HepG2 (cell line): ENCODE measurements around the gene NUP62.

Experiments used
- CHD2 ChIP-seq: IDR thresholded peaks from 2 replicates; pipeline ENCODE4 v1.6.1; 2011; ENCODE audit warnings: low read depth, low read length, improper control_type of control experiment
- CREM ChIP-seq, 2 experiments: sonication (generic) in 1 of 2; formaldehyde crosslinking in 1 of 2; IDR thresholded peaks; 2 replicates each; pipeline versions ENCODE4 v1.4.0 to v1.6.1; 2016 to 2020; ENCODE audit warnings: antibody characterized with exemption in 1 of 2, mild to moderate bottlenecking in 1 of 2, missing genetic modification reagents in 1 of 2
- CTCF ChIP-seq: sonication (generic); formaldehyde crosslinking; IDR thresholded peaks from 2 replicates; pipeline ENCODE4 v1.5.0; 2020; ENCODE audit warnings: mild to moderate bottlenecking, missing genetic modification reagents, moderate library complexity
- HMG20B ChIP-seq: conservative IDR thresholded peaks from 2 replicates; pipeline ENCODE4 v1.6.1; 2016; ENCODE audit warnings: missing genetic modification reagents, missing compliant biosample characterization
- HNRNPUL1 ChIP-seq: fragments of 200-400 bp; formaldehyde crosslinking; IDR thresholded peaks from 2 replicates; pipeline ENCODE4 v1.6.1; 2017; ENCODE audit warnings: low read depth, mild to moderate bottlenecking, low read length, moderate library complexity
- JUND ChIP-seq: sonication (generic); formaldehyde crosslinking; IDR thresholded peaks from 2 replicates; pipeline ENCODE4 v1.8.0; 2022; ENCODE audit warnings: mild to moderate bottlenecking, missing genetic modification reagents
- POLR2A ChIP-seq, 2 experiments: IDR thresholded peaks; 2 replicates each; pipeline ENCODE4 v1.6.1; 2011; ENCODE audit warnings: low read depth in 2 of 2, low read length in 2 of 2, mild to moderate bottlenecking in 1 of 2, moderate library complexity in 1 of 2; ENCODE audit not compliant: insufficient read depth in 1 of 2
- SIN3A ChIP-seq: IDR thresholded peaks from 2 replicates; pipeline ENCODE4 v1.6.1; 2011; ENCODE audit warnings: low read depth, mild to moderate bottlenecking, control low read depth, low read length, borderline replicate concordance
- ZNF253 ChIP-seq: sonication (generic); formaldehyde crosslinking; IDR thresholded peaks from 2 replicates; pipeline ENCODE4 v1.8.0; 2022; ENCODE audit warnings: mild to moderate bottlenecking, missing genetic modification reagents, borderline replicate concordance
- ZNF510 ChIP-seq: sonication (generic); formaldehyde crosslinking; IDR thresholded peaks from 2 replicates; pipeline ENCODE4 v1.4.0; 2020; ENCODE audit warnings: low read depth, mild to moderate bottlenecking, missing genetic modification reagents
- ZNF672 ChIP-seq: sonication (generic); formaldehyde crosslinking; IDR thresholded peaks from 2 replicates; pipeline ENCODE4 v1.8.1; 2022; ENCODE audit warnings: missing genetic modification reagents
- TF ChIP-seq, protein P1 (sequence below): sonication (generic); formaldehyde crosslinking; IDR thresholded peaks from 2 replicates; pipeline ENCODE4 v1.5.1; 2020; ENCODE audit warnings: missing genetic modification reagents, mild to moderate bottlenecking, borderline replicate concordance

DNA sequence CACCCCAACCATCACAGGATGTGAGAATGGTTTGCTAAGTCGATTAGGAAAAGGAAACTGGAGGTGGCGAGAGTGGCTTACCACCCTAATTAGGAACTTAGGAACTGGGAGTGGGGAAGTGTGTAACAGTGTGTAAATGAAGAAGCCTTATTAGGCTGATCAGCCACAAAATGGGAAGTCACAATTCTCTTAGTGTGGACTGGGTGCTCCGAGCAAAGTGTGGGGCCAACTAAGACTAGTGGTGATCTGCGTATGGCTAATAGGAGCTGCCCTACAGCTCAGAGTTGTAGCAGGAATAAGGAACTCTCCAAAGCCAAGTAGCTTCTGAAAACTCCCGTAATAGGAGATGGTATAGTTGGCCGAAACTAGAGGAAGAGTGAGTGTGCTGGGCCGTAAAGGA is 24.1 kb upstream of the NUP62 start:
- TF ChIP-seq ZNF510 (CRISPR knock-in tag) (no peak), CREM (IDR thresholded peaks at IDR 0.05) (no peak), CREM (CRISPR knock-in tag; IDR thresholded peaks at IDR 0.05) (no peak), ZNF253 (no peak), HMG20B (CRISPR knock-in tag) (no peak), SIN3A (no peak), JUND (no peak), CTCF (CRISPR knock-in tag) (no peak), HNRNPUL1 (no peak), POLR2A (IDR thresholded peaks at IDR 0.05; ENCODE audit: insufficient read depth in 1 of 2, low read depth in 2 of 2, low read length in 2 of 2) (no peak), ZNF672 (no peak), CHD2 (no peak)
- TF ChIP-seq, protein P1, sequence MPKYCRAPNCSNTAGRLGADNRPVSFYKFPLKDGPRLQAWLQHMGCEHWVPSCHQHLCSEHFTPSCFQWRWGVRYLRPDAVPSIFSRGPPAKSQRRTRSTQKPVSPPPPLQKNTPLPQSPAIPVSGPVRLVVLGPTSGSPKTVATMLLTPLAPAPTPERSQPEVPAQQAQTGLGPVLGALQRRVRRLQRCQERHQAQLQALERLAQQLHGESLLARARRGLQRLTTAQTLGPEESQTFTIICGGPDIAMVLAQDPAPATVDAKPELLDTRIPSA: no peak
